Measurements from ENCODE around the gene CDH23.

CDH23 gene

DNA sequence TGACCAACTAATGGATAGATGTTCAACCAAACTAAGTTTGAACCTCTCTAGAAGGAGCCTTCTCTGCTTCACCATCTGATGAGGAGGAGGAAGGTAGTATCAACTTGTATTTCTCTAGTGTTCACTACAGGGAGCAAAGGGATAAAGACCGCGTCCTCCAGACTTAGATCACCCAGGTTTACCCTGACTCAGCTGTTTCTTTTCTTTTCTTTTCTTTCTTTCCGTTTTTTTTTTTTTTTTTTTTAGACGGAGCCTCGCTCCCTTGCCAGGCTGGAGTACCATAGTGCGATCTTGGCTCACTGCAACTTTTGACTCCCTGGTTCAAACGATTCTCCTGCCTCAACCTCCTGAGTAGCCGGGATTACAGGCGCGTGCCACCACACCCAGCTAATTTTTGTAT lies 263.0 kb downstream of the CDH23 start:
- peak overlapping the region; percentile 42; the same call in 1 of the 2 replicates for H3K4me2 ChIP-seq (ENCODE audit: low read length)
- TF ChIP-seq CTCF (IDR thresholded peaks at IDR 0.05; ENCODE audit: low read depth, low read length, poor library complexity, severe bottlenecking) (no peak), EZH2phosphoT487 (IDR thresholded peaks at IDR 0.05; ENCODE audit: borderline replicate concordance, low read length) (no peak)
- H3K4me3 ChIP-seq (ENCODE audit: low read length), result no peak overlapping the region
- H3K79me2 ChIP-seq (ENCODE audit: control insufficient read depth, low read length), result no peaks in the 10 kb centered on the region
- H3K27ac ChIP-seq (ENCODE audit: low read depth, low read length), result no peak overlapping the region
- H3K36me3 ChIP-seq (ENCODE audit: control insufficient read depth, low read length), result no peaks in the 10 kb centered on the region
- no peaks in the 10 kb centered on the region for H3K27me3 ChIP-seq (ENCODE audit: control insufficient read depth, low read length)
- H3F3A ChIP-seq (ENCODE audit: control insufficient read depth, insufficient read depth), result no peaks in the 10 kb centered on the region; the same call in 1 of the 2 replicates
- peaks cover 47% of the 10 kb centered on the region for H3K4me1 ChIP-seq (ENCODE audit: control insufficient read depth, low read length)
- no peaks in the 10 kb centered on the region for H4K20me1 ChIP-seq (ENCODE audit: control insufficient read depth, insufficient read depth, low read depth, low read length)
- no peaks in the 10 kb centered on the region for H3K9me2 ChIP-seq (replicated peaks; ENCODE audit: control insufficient read depth, low read length)
- peaks cover 5% of the 10 kb centered on the region; the same call in 1 of the 2 replicates for H3K9me3 ChIP-seq (ENCODE audit: control insufficient read depth, insufficient read depth, low read length)

DNA sequence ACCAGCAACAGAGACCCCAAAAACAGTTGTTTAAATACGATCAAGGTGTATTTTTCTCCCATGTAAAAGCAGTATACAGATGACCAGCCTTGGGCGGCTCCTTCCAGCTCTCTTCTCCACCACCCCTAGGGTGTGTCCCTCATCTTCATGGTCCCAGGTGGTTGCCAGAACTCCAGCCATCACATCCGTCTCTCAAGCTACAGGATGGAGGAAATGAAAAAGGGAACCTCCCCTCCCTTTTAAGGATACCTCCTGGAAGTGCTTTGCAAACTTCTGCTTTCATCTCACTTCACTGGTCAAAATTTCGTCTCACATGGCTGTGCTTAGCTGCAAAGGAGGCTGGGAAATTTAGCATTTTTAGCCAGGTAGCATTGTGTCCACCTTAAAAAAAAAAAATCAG lies 263.6 kb downstream of the CDH23 start:
- Histone ChIP-seq H3K4me1 (ENCODE audit: control insufficient read depth, low read length) (peaks cover 53% of the 10 kb centered on the region), H3K27me3 (ENCODE audit: control insufficient read depth, low read length) (no peaks in the 10 kb centered on the region), H3K79me2 (ENCODE audit: control insufficient read depth, low read length) (no peaks in the 10 kb centered on the region), H3K4me3 (ENCODE audit: low read length) (0 out of 2 replicates have a peak overlapping the region, but pooled peaks have one; percentile 8), H3K9me2 (replicated peaks; ENCODE audit: control insufficient read depth, low read length) (no peaks in the 10 kb centered on the region), H3K36me3 (ENCODE audit: control insufficient read depth, low read length) (no peaks in the 10 kb centered on the region), H3K27ac (ENCODE audit: low read depth, low read length) (peak overlapping the region; percentile 31), H3K9me3 (ENCODE audit: control insufficient read depth, insufficient read depth, low read length) (peaks cover 5% of the 10 kb centered on the region; the same call in 1 of the 2 replicates), H4K20me1 (ENCODE audit: control insufficient read depth, insufficient read depth, low read depth, low read length) (no peaks in the 10 kb centered on the region), H3K4me2 (ENCODE audit: low read length) (peak overlapping the region; percentile 42), H3F3A (ENCODE audit: control insufficient read depth, insufficient read depth) (no peaks in the 10 kb centered on the region; the same call in 1 of the 2 replicates)
- no peak for TF ChIP-seq EZH2phosphoT487 (IDR thresholded peaks at IDR 0.05; ENCODE audit: borderline replicate concordance, low read length)
- TF ChIP-seq CTCF (IDR thresholded peaks at IDR 0.05; ENCODE audit: low read depth, low read length, poor library complexity, severe bottlenecking), result no peak

DNA sequence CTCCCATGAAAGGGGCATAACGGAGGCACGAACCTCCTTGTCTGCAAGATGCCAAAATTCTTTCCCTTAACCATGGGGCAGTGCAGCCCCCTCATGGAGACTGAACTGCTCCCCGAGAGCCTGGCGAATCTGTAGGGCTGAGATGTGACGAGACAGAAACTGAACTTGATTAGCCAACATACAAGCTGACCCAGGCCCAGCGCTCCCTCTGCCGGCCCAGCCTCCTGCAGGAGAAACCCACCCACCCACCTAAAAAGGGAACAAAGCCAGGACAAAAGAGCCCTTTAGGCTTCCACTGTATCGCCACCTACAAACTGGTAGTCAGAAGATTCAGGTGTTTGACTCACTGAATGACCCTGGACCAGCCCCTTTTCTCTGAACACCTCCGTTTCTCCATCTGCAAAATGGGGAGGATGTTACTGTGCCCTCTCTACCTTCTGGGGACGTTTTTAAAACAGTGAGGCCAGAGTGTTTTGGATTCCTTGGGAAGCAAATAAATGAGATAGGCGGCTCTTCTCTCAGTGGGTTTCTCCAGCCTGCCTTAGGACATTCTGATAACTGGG lies 264.4 kb downstream of the CDH23 start:
- H3K27ac ChIP-seq (ENCODE audit: low read depth, low read length), result peak overlapping the region; percentile 31
- H3K9me2 ChIP-seq (replicated peaks; ENCODE audit: control insufficient read depth, low read length), result no peaks in the 10 kb centered on the region
- H3K36me3 ChIP-seq (ENCODE audit: control insufficient read depth, low read length), result no peaks in the 10 kb centered on the region
- no peaks in the 10 kb centered on the region for H3K27me3 ChIP-seq (ENCODE audit: control insufficient read depth, low read length)
- TF ChIP-seq EZH2phosphoT487 (IDR thresholded peaks at IDR 0.05; ENCODE audit: borderline replicate concordance, low read length) (no peak), CTCF (IDR thresholded peaks at IDR 0.05; ENCODE audit: low read depth, low read length, poor library complexity, severe bottlenecking) (no peak)
- no peaks in the 10 kb centered on the region for H3K79me2 ChIP-seq (ENCODE audit: control insufficient read depth, low read length)
- peak overlapping the region; percentile 42; the same call in 1 of the 2 replicates for H3K4me2 ChIP-seq (ENCODE audit: low read length)
- no peak overlapping the region for H3K4me3 ChIP-seq (ENCODE audit: low read length)
- H3K4me1 ChIP-seq (ENCODE audit: control insufficient read depth, low read length), result peaks cover 61% of the 10 kb centered on the region
- peaks cover 3% of the 10 kb centered on the region; the same call in 1 of the 2 replicates for H3F3A ChIP-seq (ENCODE audit: control insufficient read depth, insufficient read depth)
- no peaks in the 10 kb centered on the region for H4K20me1 ChIP-seq (ENCODE audit: control insufficient read depth, insufficient read depth, low read depth, low read length)
- peaks cover 5% of the 10 kb centered on the region; the same call in 1 of the 2 replicates for H3K9me3 ChIP-seq (ENCODE audit: control insufficient read depth, insufficient read depth, low read length)
